ENCODE measurements around the gene SPATA9. TPM values are rescaled to one million over a fixed set of nuclear protein-coding genes. Genes with fewer than 3 reads are reported as not detected.

The SPATA9 gene
- total and polyA plus RNA-seq, 9 of the 15 experiments (the other 6 are each of a cell fraction or from before 2014, with no cell fraction given) = 0.16 to 5.5 (median 0.39) TPM; not detected in 3

DNA sequence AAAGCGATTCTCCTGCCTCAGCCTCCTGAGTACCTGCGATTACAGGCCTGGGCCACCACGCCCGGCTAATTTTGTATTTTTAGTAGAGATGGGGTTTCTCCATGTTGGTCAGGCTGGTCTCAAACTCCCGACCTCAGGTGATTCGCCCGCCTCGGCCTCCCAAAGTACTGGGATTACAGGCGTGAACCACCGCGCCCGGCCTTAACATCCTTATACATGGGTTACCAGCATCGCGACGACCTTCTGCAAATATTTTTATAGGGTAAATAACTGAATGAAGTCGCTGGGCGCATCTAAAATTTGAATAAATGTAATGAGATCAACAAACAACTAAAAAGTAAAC is 36.6 kb downstream of the SPATA9 start (continued):
- TF ChIP-seq, protein P1, sequence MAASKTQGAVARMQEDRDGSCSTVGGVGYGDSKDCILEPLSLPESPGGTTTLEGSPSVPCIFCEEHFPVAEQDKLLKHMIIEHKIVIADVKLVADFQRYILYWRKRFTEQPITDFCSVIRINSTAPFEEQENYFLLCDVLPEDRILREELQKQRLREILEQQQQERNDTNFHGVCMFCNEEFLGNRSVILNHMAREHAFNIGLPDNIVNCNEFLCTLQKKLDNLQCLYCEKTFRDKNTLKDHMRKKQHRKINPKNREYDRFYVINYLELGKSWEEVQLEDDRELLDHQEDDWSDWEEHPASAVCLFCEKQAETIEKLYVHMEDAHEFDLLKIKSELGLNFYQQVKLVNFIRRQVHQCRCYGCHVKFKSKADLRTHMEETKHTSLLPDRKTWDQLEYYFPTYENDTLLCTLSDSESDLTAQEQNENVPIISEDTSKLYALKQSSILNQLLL (CRISPR knock-in tag; IDR thresholded peaks at IDR 0.05; ENCODE audit: borderline replicate concordance) = peak; percentile 78; the same call in 1 of the 2 replicates
- 0 out of 2 replicates have a peak, but pooled peaks have one; percentile 17 for TF ChIP-seq SMARCE1 (IDR thresholded peaks at IDR 0.05)
- TF ChIP-seq NFIX (CRISPR knock-in tag; IDR thresholded peaks at IDR 0.05; ENCODE audit: low read depth) = peak; percentile 36; the same call in 1 of the 2 replicates
- TF ChIP-seq, protein P2, sequence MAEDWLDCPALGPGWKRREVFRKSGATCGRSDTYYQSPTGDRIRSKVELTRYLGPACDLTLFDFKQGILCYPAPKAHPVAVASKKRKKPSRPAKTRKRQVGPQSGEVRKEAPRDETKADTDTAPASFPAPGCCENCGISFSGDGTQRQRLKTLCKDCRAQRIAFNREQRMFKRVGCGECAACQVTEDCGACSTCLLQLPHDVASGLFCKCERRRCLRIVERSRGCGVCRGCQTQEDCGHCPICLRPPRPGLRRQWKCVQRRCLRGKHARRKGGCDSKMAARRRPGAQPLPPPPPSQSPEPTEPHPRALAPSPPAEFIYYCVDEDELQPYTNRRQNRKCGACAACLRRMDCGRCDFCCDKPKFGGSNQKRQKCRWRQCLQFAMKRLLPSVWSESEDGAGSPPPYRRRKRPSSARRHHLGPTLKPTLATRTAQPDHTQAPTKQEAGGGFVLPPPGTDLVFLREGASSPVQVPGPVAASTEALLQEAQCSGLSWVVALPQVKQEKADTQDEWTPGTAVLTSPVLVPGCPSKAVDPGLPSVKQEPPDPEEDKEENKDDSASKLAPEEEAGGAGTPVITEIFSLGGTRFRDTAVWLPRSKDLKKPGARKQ (CRISPR knock-in tag; IDR thresholded peaks at IDR 0.05) = peak; percentile 91; the same call in 1 of the 2 replicates
- TF ChIP-seq ZNF445 (CRISPR knock-in tag; IDR thresholded peaks at IDR 0.05; ENCODE audit: low read depth) = 0 out of 2 replicates have a peak, but pooled peaks have one; percentile 58
- peak; percentile 85 for TF ChIP-seq THRAP3 (IDR thresholded peaks at IDR 0.05; ENCODE audit: borderline replicate concordance)
- TF ChIP-seq ZNF707 (CRISPR knock-in tag; conservative IDR thresholded peaks at IDR 0.05) = peak; percentile 64
